Body of pancreas (tissue), 4 donors: ENCODE measurements around the gene AKNAD1.

Experiments used
- POLR2A ChIP-seq, 3 donors: fragments of 450-650 bp; IDR thresholded peaks; one replicate each; pipeline ENCODE4 v1.6.1; 2016; ENCODE audit warnings: antibody characterized with exemption in 3 of 3, mild to moderate bottlenecking in 2 of 3
- TF ChIP-seq, protein P1 (sequence below), 7 experiments: fragments of 450-650 bp in 4 of 7; fragments of 200-600 bp in 3 of 7; sonication (generic) in 3 of 7; IDR thresholded peaks; one replicate each; pipeline ENCODE4 v1.5.1; 2016 to 2019; ENCODE audit warnings: antibody characterized with exemption in 7 of 7

DNA sequence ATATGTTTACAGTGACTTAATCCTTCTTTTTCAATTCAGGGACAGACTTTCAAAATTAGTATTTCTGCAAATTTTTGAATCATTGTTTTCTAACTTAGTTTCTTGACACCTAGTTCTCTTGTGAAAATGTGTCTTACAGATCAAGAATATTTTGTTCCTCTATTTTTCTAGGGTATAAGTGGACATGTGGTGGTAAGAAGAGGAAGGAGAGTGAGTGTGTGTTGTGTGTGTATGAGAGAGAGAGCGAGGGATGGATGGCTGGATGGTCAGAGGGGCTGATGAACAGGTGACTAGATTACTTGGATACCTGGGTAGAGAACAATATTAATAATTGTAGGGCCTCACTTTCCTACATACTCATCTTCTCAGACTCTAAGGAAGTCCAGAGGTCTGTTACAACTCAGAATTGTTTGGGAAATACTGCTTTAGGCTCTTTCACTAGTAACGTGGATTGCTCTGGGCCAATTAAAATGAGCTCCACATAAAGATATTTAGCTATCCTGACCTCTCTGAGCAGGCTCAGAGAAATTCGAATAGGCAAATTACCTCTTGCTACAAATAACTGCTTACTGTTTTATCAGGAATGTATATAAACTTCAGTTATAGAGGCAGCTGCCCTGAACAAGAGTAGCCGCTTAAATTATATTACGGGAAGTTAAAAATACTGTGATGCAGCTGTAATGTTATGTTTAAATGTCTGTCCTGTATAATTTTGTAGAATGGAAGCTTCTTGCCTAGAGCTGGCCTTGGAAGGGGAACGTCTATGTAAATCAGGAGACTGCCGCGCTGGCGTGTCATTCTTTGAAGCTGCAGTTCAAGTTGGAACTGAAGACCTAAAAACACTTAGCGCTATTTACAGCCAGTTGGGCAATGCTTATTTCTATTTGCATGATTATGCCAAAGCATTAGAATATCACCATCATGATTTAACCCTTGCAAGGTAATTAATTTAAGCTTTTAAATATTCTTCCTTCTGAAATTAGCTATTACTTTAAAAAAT, 39.6 kb upstream of the AKNAD1 start:
- TF ChIP-seq, protein P1, sequence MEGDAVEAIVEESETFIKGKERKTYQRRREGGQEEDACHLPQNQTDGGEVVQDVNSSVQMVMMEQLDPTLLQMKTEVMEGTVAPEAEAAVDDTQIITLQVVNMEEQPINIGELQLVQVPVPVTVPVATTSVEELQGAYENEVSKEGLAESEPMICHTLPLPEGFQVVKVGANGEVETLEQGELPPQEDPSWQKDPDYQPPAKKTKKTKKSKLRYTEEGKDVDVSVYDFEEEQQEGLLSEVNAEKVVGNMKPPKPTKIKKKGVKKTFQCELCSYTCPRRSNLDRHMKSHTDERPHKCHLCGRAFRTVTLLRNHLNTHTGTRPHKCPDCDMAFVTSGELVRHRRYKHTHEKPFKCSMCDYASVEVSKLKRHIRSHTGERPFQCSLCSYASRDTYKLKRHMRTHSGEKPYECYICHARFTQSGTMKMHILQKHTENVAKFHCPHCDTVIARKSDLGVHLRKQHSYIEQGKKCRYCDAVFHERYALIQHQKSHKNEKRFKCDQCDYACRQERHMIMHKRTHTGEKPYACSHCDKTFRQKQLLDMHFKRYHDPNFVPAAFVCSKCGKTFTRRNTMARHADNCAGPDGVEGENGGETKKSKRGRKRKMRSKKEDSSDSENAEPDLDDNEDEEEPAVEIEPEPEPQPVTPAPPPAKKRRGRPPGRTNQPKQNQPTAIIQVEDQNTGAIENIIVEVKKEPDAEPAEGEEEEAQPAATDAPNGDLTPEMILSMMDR (IDR thresholded peaks at IDR 0.05): no peak
- TF ChIP-seq POLR2A (IDR thresholded peaks at IDR 0.05): no peak
